Measurements from ENCODE around the gene PIK3CG.

DNA sequence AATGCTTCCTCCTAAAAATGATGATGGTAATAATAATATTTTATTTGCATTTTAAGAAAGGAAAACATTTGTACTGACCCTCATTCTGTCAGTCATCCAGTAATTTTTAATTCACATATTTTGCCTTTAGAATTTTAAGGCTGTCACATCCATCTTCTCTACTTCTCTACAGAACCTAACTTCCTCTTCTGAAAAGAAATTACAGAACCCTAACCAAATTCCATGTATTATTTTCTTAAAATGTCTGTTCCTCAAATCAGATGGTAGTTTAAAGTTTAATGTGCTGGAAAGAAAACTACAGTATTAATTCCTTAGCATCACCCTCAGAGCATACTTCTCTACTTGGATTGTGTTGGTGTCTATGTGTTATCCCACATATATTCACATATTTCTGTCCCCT lies 9.0 kb downstream of the PIK3CG start:
- TF ChIP-seq POLR2A (IDR thresholded peaks at IDR 0.05), result no peak
- TF ChIP-seq, protein P1, sequence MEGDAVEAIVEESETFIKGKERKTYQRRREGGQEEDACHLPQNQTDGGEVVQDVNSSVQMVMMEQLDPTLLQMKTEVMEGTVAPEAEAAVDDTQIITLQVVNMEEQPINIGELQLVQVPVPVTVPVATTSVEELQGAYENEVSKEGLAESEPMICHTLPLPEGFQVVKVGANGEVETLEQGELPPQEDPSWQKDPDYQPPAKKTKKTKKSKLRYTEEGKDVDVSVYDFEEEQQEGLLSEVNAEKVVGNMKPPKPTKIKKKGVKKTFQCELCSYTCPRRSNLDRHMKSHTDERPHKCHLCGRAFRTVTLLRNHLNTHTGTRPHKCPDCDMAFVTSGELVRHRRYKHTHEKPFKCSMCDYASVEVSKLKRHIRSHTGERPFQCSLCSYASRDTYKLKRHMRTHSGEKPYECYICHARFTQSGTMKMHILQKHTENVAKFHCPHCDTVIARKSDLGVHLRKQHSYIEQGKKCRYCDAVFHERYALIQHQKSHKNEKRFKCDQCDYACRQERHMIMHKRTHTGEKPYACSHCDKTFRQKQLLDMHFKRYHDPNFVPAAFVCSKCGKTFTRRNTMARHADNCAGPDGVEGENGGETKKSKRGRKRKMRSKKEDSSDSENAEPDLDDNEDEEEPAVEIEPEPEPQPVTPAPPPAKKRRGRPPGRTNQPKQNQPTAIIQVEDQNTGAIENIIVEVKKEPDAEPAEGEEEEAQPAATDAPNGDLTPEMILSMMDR (IDR thresholded peaks at IDR 0.05), result no peak
